HepG2 (cell line): ENCODE results near the gene RNASE13. TPM values are rescaled to one million over a fixed set of nuclear protein-coding genes. Genes with fewer than 3 reads are reported as not detected.
A peak's percentile ranks its signal among the peaks of the same experiment; 100 is the strongest.

Experiments
- CBX5 ChIP-seq: sonication (generic); formaldehyde crosslinking; IDR thresholded peaks from 2 replicates; pipeline ENCODE4 v1.4.0; 2020; ENCODE audit warnings: missing genetic modification reagents, borderline replicate concordance
- HOXD1 ChIP-seq: sonication (generic); formaldehyde crosslinking; IDR thresholded peaks from 2 replicates; pipeline ENCODE4 v1.5.0; 2020; ENCODE audit warnings: missing genetic modification reagents
- KDM6A ChIP-seq: IDR thresholded peaks from 2 replicates; pipeline ENCODE4 v1.6.1; 2016; ENCODE audit warnings: low read depth
- NFE2 ChIP-seq: sonication (generic); formaldehyde crosslinking; IDR thresholded peaks from 2 replicates; pipeline ENCODE4 v1.4.0; 2020; ENCODE audit warnings: missing genetic modification reagents
- NR3C1 ChIP-seq: sonication (generic); formaldehyde crosslinking; IDR thresholded peaks from 2 replicates; pipeline ENCODE4 v1.4.0; 2020; ENCODE audit warnings: missing genetic modification reagents
- POLR2A ChIP-seq, 2 experiments: IDR thresholded peaks; 2 replicates each; pipeline ENCODE4 v1.6.1; 2011; ENCODE audit warnings: low read depth in 2 of 2, low read length in 2 of 2, mild to moderate bottlenecking in 1 of 2, moderate library complexity in 1 of 2; ENCODE audit not compliant: insufficient read depth in 1 of 2
- RXRB ChIP-seq: IDR thresholded peaks from 2 replicates; pipeline ENCODE4 v1.6.1; 2016; ENCODE audit warnings: borderline replicate concordance, missing genetic modification reagents, missing compliant biosample characterization
- SALL2 ChIP-seq: sonication (generic); formaldehyde crosslinking; IDR thresholded peaks from 2 replicates; pipeline ENCODE4 v1.8.1; 2023; ENCODE audit warnings: mild to moderate bottlenecking, missing genetic modification reagents, inconsistent platforms
- ZNF224 ChIP-seq: sonication (generic); formaldehyde crosslinking; IDR thresholded peaks from 2 replicates; pipeline ENCODE4 v1.5.0; 2020; ENCODE audit warnings: mild to moderate bottlenecking, missing genetic modification reagents
- ZNF251 ChIP-seq: sonication (generic); formaldehyde crosslinking; IDR thresholded peaks from 2 replicates; pipeline ENCODE4 v1.9.0; 2021; ENCODE audit warnings: mild to moderate bottlenecking, missing genetic modification reagents
- ZNF30 ChIP-seq: sonication (generic); formaldehyde crosslinking; IDR thresholded peaks from 2 replicates; pipeline ENCODE4 v1.5.0; 2020; ENCODE audit warnings: mild to moderate bottlenecking, missing genetic modification reagents
- ZNF337 ChIP-seq: sonication (generic); formaldehyde crosslinking; IDR thresholded peaks from 2 replicates; pipeline ENCODE4 v1.5.1; 2020; ENCODE audit warnings: missing genetic modification reagents, low read depth, mild to moderate bottlenecking, borderline replicate concordance
- ZNF432 ChIP-seq: sonication (generic); formaldehyde crosslinking; IDR thresholded peaks from 2 replicates; pipeline ENCODE4 v1.5.0; 2020; ENCODE audit warnings: missing genetic modification reagents, mild to moderate bottlenecking, borderline replicate concordance
- ZNF446 ChIP-seq: sonication (generic); formaldehyde crosslinking; IDR thresholded peaks from 2 replicates; pipeline ENCODE4 v1.5.0; 2020; ENCODE audit warnings: mild to moderate bottlenecking, missing genetic modification reagents
- ZNF496 ChIP-seq: sonication (generic); formaldehyde crosslinking; IDR thresholded peaks from 2 replicates; pipeline ENCODE4 v1.8.1; 2023; ENCODE audit warnings: mild to moderate bottlenecking, moderate library complexity, missing genetic modification reagents; ENCODE audit not compliant: insufficient replicate concordance
- ZNF569 ChIP-seq: sonication (generic); formaldehyde crosslinking; IDR thresholded peaks from 2 replicates; pipeline ENCODE4 v1.5.0; 2020; ENCODE audit warnings: mild to moderate bottlenecking, missing genetic modification reagents, moderate library complexity, borderline replicate concordance
- polyA plus RNA-seq, 8 experiments: library from polyadenylated mRNA; depleted of rRNA in 3 of 8; stranded (reverse) in 7 of 8; unstranded in 1 of 8; fragments of >200 nt; fragmentation: Illumina TruSeq in 4 of 8; extraction: Trizol in 4 of 8; gene quantifications; 2 replicates each; pipeline versions ENCODE4 v1.2.1 to v1.2.3, GENCODE V29; 2011 to 2016; ENCODE audit warnings: low read depth in 4 of 8, missing spikeins in 1 of 8, mixed read lengths in 1 of 8; ENCODE audit not compliant: insufficient read depth in 1 of 8
- total RNA-seq, 5 experiments: library from RNA; depleted of rRNA; stranded (reverse); fragments of >200 nt; fragmentation: Illumina TruSeq; extraction: Trizol; gene quantifications; 2 replicates each; pipeline ENCODE4 v1.2.3, GENCODE V29; 2016; ENCODE audit warnings: low read depth in 1 of 5
- TF ChIP-seq, protein P1 (sequence below): sonication (generic); formaldehyde crosslinking; IDR thresholded peaks from 2 replicates; pipeline ENCODE4 v1.5.0; 2020; ENCODE audit warnings: missing genetic modification reagents
- TF ChIP-seq, protein P2 (sequence below): sonication (generic); formaldehyde crosslinking; IDR thresholded peaks from 2 replicates; pipeline ENCODE4 v1.4.0; 2020; ENCODE audit warnings: missing genetic modification reagents
- TF ChIP-seq, protein P3 (sequence below): sonication (generic); formaldehyde crosslinking; IDR thresholded peaks from 2 replicates; pipeline ENCODE4 v1.5.0; 2020; ENCODE audit warnings: missing genetic modification reagents, mild to moderate bottlenecking, borderline replicate concordance
- TF ChIP-seq, protein P4 (sequence below): sonication (generic); formaldehyde crosslinking; conservative IDR thresholded peaks from 2 replicates; pipeline ENCODE4 v1.8.0; 2022; ENCODE audit warnings: mild to moderate bottlenecking, moderate library complexity, missing genetic modification reagents

RNASE13 gene
- total and polyA plus RNA-seq, 2 of the 13 experiments (the other 11 are each of a cell fraction or from before 2014, with no cell fraction given) = 1.0 TPM; not detected in 1

DNA sequence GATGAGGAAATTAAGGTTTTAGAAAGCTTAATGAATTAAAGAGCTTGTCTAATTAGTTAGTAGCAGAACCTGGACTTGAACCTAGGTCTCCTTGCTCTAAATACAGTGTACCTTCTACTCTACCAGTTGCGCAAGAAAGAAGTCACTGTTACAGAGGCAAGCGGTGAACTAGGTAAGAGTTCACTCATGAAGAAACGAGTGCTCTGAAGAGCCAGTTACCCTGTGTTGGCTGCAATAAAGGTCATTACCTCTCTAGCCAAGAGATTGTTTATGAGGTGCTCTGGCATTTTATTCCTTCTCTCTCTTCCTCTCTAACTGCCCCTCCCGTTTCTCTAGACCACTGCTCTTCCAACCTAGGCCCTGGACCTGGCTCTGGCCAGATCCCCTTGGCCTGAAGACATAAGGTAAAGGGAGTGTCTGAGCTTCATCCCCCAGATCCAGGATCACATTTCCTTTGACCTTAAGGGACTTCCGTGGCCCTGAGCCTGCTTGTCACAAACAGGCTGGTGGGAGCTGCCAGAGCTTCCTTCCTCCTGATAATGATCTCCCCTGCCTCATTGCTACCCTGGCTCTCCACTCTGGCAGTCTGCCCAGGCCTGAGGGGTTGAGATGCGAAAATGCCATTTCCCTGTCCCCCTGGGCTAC is 9.5 kb upstream of the RNASE13 start (continued):
- TF ChIP-seq CBX5 (CRISPR knock-in tag) (0 out of 2 replicates have a peak, but pooled peaks have one; percentile 19), ZNF30 (CRISPR knock-in tag) (no peak), NR3C1 (no peak), POLR2A (IDR thresholded peaks at IDR 0.05; ENCODE audit: insufficient read depth in 1 of 2, low read depth in 2 of 2, low read length in 2 of 2) (no peak), HOXD1 (CRISPR knock-in tag) (no peak), ZNF251 (CRISPR knock-in tag) (no peak), ZNF569 (no peak), SALL2 (no peak), RXRB (CRISPR knock-in tag) (peak; percentile 99), ZNF496 (no peak), ZNF337 (CRISPR knock-in tag) (no peak; the same call in 1 of the 2 replicates), NFE2 (CRISPR knock-in tag) (no peak), ZNF432 (no peak), ZNF224 (CRISPR knock-in tag) (no peak), KDM6A (no peak; the same call in 1 of the 2 replicates), ZNF446 (CRISPR knock-in tag) (no peak)
- TF ChIP-seq, protein P1, sequence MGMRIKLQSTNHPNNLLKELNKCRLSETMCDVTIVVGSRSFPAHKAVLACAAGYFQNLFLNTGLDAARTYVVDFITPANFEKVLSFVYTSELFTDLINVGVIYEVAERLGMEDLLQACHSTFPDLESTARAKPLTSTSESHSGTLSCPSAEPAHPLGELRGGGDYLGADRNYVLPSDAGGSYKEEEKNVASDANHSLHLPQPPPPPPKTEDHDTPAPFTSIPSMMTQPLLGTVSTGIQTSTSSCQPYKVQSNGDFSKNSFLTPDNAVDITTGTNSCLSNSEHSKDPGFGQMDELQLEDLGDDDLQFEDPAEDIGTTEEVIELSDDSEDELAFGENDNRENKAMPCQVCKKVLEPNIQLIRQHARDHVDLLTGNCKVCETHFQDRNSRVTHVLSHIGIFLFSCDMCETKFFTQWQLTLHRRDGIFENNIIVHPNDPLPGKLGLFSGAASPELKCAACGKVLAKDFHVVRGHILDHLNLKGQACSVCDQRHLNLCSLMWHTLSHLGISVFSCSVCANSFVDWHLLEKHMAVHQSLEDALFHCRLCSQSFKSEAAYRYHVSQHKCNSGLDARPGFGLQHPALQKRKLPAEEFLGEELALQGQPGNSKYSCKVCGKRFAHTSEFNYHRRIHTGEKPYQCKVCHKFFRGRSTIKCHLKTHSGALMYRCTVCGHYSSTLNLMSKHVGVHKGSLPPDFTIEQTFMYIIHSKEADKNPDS (CRISPR knock-in tag) = no peak
- TF ChIP-seq, protein P2, sequence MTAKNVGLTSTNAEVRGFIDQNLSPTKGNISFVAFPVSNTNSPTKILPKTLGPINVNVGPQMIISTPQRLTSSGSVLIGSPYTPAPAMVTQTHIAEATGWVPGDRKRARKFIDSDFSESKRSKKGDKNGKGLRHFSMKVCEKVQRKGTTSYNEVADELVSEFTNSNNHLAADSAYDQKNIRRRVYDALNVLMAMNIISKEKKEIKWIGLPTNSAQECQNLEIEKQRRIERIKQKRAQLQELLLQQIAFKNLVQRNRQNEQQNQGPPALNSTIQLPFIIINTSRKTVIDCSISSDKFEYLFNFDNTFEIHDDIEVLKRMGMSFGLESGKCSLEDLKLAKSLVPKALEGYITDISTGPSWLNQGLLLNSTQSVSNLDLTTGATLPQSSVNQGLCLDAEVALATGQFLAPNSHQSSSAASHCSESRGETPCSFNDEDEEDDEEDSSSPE (CRISPR knock-in tag) = no peak
- TF ChIP-seq, protein P3, sequence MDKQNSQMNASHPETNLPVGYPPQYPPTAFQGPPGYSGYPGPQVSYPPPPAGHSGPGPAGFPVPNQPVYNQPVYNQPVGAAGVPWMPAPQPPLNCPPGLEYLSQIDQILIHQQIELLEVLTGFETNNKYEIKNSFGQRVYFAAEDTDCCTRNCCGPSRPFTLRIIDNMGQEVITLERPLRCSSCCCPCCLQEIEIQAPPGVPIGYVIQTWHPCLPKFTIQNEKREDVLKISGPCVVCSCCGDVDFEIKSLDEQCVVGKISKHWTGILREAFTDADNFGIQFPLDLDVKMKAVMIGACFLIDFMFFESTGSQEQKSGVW = no peak
- TF ChIP-seq, protein P4, sequence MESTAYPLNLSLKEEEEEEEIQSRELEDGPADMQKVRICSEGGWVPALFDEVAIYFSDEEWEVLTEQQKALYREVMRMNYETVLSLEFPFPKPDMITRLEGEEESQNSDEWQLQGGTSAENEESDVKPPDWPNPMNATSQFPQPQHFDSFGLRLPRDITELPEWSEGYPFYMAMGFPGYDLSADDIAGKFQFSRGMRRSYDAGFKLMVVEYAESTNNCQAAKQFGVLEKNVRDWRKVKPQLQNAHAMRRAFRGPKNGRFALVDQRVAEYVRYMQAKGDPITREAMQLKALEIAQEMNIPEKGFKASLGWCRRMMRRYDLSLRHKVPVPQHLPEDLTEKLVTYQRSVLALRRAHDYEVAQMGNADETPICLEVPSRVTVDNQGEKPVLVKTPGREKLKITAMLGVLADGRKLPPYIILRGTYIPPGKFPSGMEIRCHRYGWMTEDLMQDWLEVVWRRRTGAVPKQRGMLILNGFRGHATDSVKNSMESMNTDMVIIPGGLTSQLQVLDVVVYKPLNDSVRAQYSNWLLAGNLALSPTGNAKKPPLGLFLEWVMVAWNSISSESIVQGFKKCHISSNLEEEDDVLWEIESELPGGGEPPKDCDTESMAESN = no peak
